ENCODE data around the gene GRID2. TPM values are rescaled to one million over a fixed set of nuclear protein-coding genes. Genes with fewer than 3 reads are reported as not detected.

GRID2 gene
- total RNA-seq, 2 donors from 2014 or later: 27.3 to 40.4 TPM

DNA sequence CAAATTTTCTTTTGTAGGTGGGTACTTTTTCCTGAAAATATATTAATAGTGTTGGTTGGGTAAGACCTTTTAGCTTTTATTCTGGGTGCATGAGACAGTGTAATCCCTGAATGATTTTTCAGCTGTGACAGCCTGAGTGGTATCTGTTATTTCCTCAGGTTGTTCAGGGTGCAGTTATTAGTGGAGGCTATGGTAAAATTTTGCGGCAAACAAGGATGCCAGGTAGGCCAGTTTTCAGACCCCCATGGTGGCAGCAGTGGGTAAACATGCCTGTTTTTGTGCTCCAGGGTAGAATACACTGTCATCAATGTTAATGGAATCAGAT lies 47.9 kb upstream of the GRID2 start:
- H3K27me3 ChIP-seq (ENCODE audit: control insufficient read depth, insufficient read depth, low read length, poor library complexity, severe bottlenecking): no peaks in the 10 kb centered on the region
- 86% methylated on average over 1 of the region's 1 CpG; no CpG with 5 or more reads in 1 of the 2 experiments for WGBS, 2 experiments (ENCODE audit: insufficient coverage in 1 of 2, insufficient read length in 1 of 2)
- no peak overlapping the region for H3K4me3 ChIP-seq (ENCODE audit: low read length)
- Mint-ChIP-seq H3K27me3 (ENCODE audit: insufficient read depth) (peaks cover 28% of the 10 kb centered on the region), H3K27ac (no peak overlapping the region), H3K4me3 (no peak overlapping the region), H3K4me1 (no peaks in the 10 kb centered on the region), H3K9me3 (peaks cover 85% of the 10 kb centered on the region), H3K36me3 (ENCODE audit: low read depth) (peaks cover 46% of the 10 kb centered on the region)
- TF ChIP-seq CTCF (conservative IDR thresholded peaks at IDR 0.05): no peak
- DNase-seq: peak; percentile 62
- H3K9ac ChIP-seq (ENCODE audit: extremely low read depth, low read length, poor library complexity, severe bottlenecking): no peak overlapping the region
- no peak overlapping the region for H3K27ac ChIP-seq (ENCODE audit: low read depth, low read length)
- H3K36me3 ChIP-seq (ENCODE audit: control insufficient read depth, insufficient read depth, low read length): no peaks in the 10 kb centered on the region
- H3K4me1 ChIP-seq (ENCODE audit: control insufficient read depth, insufficient read depth, low read length): no peaks in the 10 kb centered on the region
- H3K9me3 ChIP-seq (ENCODE audit: control insufficient read depth, low read length): peaks cover 44% of the 10 kb centered on the region

- DNase-seq: no peak
- H3K4me3 Mint-ChIP-seq: no peak overlapping the region
- TF ChIP-seq CTCF (conservative IDR thresholded peaks at IDR 0.05): no peak
- H3K36me3 Mint-ChIP-seq (ENCODE audit: low read depth): peaks cover 64% of the 10 kb centered on the region
- WGBS, 2 experiments (ENCODE audit: insufficient coverage in 1 of 2, insufficient read length in 1 of 2): 80 to 87% methylated on average over 1 of the region's 1 CpG
- Histone ChIP-seq H3K36me3 (ENCODE audit: control insufficient read depth, insufficient read depth, low read length) (no peaks in the 10 kb centered on the region), H3K27ac (ENCODE audit: low read depth, low read length) (no peak overlapping the region), H3K9ac (ENCODE audit: extremely low read depth, low read length, poor library complexity, severe bottlenecking) (no peak overlapping the region), H3K27me3 (ENCODE audit: control insufficient read depth, insufficient read depth, low read length, poor library complexity, severe bottlenecking) (no peaks in the 10 kb centered on the region), H3K4me1 (ENCODE audit: control insufficient read depth, insufficient read depth, low read length) (no peaks in the 10 kb centered on the region), H3K9me3 (ENCODE audit: control insufficient read depth, low read length) (peaks cover 40% of the 10 kb centered on the region), H3K4me3 (ENCODE audit: low read length) (no peak overlapping the region)
- H3K27me3 Mint-ChIP-seq (ENCODE audit: insufficient read depth): peaks cover 10% of the 10 kb centered on the region
- H3K27ac Mint-ChIP-seq: no peak overlapping the region
- H3K9me3 Mint-ChIP-seq: peaks cover 62% of the 10 kb centered on the region
- no peaks in the 10 kb centered on the region for H3K4me1 Mint-ChIP-seq
These were observed 45.6 kb upstream of the GRID2 start for GRCh38 chr4:92257931-92258857.

GRCh38 chr4:92261256-92261655 lies 42.5 kb upstream of the GRID2 start:
- TF ChIP-seq CTCF (conservative IDR thresholded peaks at IDR 0.05): no peak
- Histone ChIP-seq H3K27me3 (ENCODE audit: control insufficient read depth, insufficient read depth, low read length, poor library complexity, severe bottlenecking) (no peaks in the 10 kb centered on the region), H3K36me3 (ENCODE audit: control insufficient read depth, insufficient read depth, low read length) (no peaks in the 10 kb centered on the region), H3K4me1 (ENCODE audit: control insufficient read depth, insufficient read depth, low read length) (no peaks in the 10 kb centered on the region), H3K9me3 (ENCODE audit: control insufficient read depth, low read length) (peaks cover 18% of the 10 kb centered on the region), H3K27ac (ENCODE audit: low read depth, low read length) (no peak overlapping the region), H3K4me3 (ENCODE audit: low read length) (no peak overlapping the region), H3K9ac (ENCODE audit: extremely low read depth, low read length, poor library complexity, severe bottlenecking) (no peak overlapping the region)
- Mint-ChIP-seq H3K27ac (no peak overlapping the region), H3K36me3 (ENCODE audit: low read depth) (peaks cover 65% of the 10 kb centered on the region), H3K4me3 (no peak overlapping the region), H3K9me3 (peaks cover 33% of the 10 kb centered on the region), H3K4me1 (peaks cover 4% of the 10 kb centered on the region), H3K27me3 (ENCODE audit: insufficient read depth) (peaks cover 1% of the 10 kb centered on the region)
- DNase-seq: no peak
- WGBS, 2 experiments (ENCODE audit: insufficient coverage in 1 of 2, insufficient read length in 1 of 2): no CpG with 5 or more reads among the region's 2 CpGs
